Measurements from ENCODE around the gene ZNF525. TPM values are rescaled to one million over a fixed set of nuclear protein-coding genes. Genes with fewer than 3 reads are reported as not detected.
"Not testable (repeated sequence)": the region's sequence is repeated elsewhere in the genome, so short reads cannot be mapped to it uniquely, and the experiment has no call there.

Gene ZNF525
- total RNA-seq, 1 donor from 2014 or later, result 31.8 TPM

- no peak overlapping the region for H3K27ac ChIP-seq
- H3K4me2 ChIP-seq, result peak overlapping the region; percentile 97
- no peak overlapping the region for H3K9ac ChIP-seq
- H3K27me3 Mint-ChIP-seq (ENCODE audit: insufficient read depth, low read depth), result no peaks in the 10 kb centered on the region
- no peak for TF ChIP-seq EZH2 (IDR thresholded peaks at IDR 0.05)
- H4K20me1 ChIP-seq (ENCODE audit: low read depth), result peaks cover 16% of the 10 kb centered on the region
- no peak overlapping the region for H3K27ac Mint-ChIP-seq
- H2AFZ ChIP-seq (replicated peaks), result no peak overlapping the region
- peaks cover 14% of the 10 kb centered on the region for H3K4me1 Mint-ChIP-seq
- H3K4me3 Mint-ChIP-seq, result peak overlapping the region; percentile 89
- no peak for DNase-seq (ENCODE audit: low spot score)
- H3K9me3 ChIP-seq (ENCODE audit: low read depth), result no peaks in the 10 kb centered on the region
- H3K79me2 ChIP-seq (ENCODE audit: low read depth), result peaks cover 11% of the 10 kb centered on the region
- H3F3A ChIP-seq (ENCODE audit: low read depth), result peaks cover 14% of the 10 kb centered on the region
- H3K4me3 ChIP-seq, result peak overlapping the region; percentile 92
- peaks cover 12% of the 10 kb centered on the region for H3K9me3 Mint-ChIP-seq
- H3K36me3 Mint-ChIP-seq, result peaks cover 20% of the 10 kb centered on the region
- H3K4me1 ChIP-seq, result peaks cover 6% of the 10 kb centered on the region
- no peaks in the 10 kb centered on the region for H3K36me3 ChIP-seq
- no peaks in the 10 kb centered on the region for H3K27me3 ChIP-seq
These were observed 31.0 kb downstream of the ZNF525 start for GRCh38 chr19:53396525-53396868.

DNA sequence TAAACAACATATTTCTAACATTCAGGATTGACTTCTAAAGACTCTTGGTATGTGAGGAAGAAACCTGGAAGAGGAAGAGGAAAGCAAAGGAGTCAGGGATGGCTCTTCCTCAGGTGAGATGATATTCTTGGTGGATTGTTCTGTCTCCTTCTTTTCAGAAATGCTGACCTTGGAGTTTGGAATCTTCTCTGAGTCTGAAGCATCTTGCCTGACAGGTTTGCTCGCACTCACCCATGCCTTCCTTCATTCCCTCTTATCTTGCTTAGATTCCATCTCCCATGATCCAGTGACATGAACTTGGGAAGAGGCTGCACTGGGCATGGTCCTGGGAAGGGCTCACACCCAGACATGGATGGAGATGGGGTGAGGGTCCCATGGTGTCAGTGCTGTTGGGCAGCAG is 32.4 kb downstream of the ZNF525 start:
- H3K36me3 Mint-ChIP-seq, result peaks cover 29% of the 10 kb centered on the region
- Histone ChIP-seq H4K20me1 (ENCODE audit: low read depth) (peaks cover 16% of the 10 kb centered on the region), H3K79me2 (ENCODE audit: low read depth) (peaks cover 11% of the 10 kb centered on the region), H3F3A (ENCODE audit: low read depth) (peaks cover 14% of the 10 kb centered on the region)
- not testable (repeated sequence) for H2AFZ ChIP-seq (replicated peaks); H3K4me3 ChIP-seq; H3K4me3 Mint-ChIP-seq; H3K9me3 ChIP-seq (ENCODE audit: low read depth); H3K4me2 ChIP-seq; H3K27ac ChIP-seq; H3K27me3 Mint-ChIP-seq (ENCODE audit: insufficient read depth, low read depth); H3K27me3 ChIP-seq; H3K27ac Mint-ChIP-seq; H3K36me3 ChIP-seq; H3K4me1 ChIP-seq; H3K9ac ChIP-seq; DNase-seq (ENCODE audit: low spot score)
- peaks cover 14% of the 10 kb centered on the region for H3K9me3 Mint-ChIP-seq
- H3K4me1 Mint-ChIP-seq, result peaks cover 14% of the 10 kb centered on the region

DNA sequence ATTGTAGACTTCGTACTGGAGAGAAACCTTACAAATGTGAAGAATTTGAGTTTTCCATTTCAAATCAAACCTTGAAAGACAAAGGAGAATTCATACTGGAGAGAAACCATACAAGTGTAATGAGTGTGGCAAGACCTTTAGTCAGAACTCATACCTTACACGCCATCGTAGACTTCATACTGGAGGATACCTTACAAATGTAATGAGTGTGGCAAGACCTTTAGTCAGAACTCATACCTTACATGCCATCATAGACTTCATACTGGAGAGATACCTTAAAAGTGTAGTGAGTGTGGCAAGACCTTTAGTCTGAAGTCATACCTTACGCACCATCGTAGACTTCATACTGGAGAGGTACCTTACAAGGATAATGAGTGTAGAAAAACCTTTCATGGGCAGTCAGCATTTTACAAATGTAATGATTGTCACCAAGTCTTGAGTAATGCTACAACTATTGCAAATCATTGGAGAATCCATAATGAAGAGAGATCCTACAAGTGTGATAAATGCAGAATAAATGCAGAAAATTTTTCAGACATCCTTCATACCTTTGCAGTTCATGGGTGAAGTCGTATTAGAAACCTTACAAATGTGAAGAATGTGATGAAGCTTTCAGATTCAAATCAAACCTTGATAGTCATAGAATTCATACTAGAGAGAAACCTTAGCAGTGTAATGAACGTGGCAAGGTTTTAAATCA is 44.1 kb downstream of the ZNF525 start:
- H3K9me3 Mint-ChIP-seq, result peaks cover 70% of the 10 kb centered on the region
- peaks cover 69% of the 10 kb centered on the region for H3K36me3 Mint-ChIP-seq
- Histone ChIP-seq H3K9me3 (ENCODE audit: low read depth) (peaks cover 36% of the 10 kb centered on the region), H3K9ac (no peak overlapping the region), H3K4me2 (no peak overlapping the region), H3K27me3 (no peaks in the 10 kb centered on the region), H3F3A (ENCODE audit: low read depth) (no peaks in the 10 kb centered on the region), H4K20me1 (ENCODE audit: low read depth) (no peaks in the 10 kb centered on the region), H3K27ac (no peak overlapping the region), H3K4me1 (no peaks in the 10 kb centered on the region), H3K4me3 (no peak overlapping the region), H2AFZ (replicated peaks) (no peak overlapping the region), H3K79me2 (ENCODE audit: low read depth) (no peaks in the 10 kb centered on the region), H3K36me3 (peaks cover 19% of the 10 kb centered on the region)
- no peak for DNase-seq (ENCODE audit: low spot score)
- H3K27ac Mint-ChIP-seq, result no peak overlapping the region
- no peak for TF ChIP-seq EZH2phosphoT487 (IDR thresholded peaks at IDR 0.05)
- TF ChIP-seq, protein P1, sequence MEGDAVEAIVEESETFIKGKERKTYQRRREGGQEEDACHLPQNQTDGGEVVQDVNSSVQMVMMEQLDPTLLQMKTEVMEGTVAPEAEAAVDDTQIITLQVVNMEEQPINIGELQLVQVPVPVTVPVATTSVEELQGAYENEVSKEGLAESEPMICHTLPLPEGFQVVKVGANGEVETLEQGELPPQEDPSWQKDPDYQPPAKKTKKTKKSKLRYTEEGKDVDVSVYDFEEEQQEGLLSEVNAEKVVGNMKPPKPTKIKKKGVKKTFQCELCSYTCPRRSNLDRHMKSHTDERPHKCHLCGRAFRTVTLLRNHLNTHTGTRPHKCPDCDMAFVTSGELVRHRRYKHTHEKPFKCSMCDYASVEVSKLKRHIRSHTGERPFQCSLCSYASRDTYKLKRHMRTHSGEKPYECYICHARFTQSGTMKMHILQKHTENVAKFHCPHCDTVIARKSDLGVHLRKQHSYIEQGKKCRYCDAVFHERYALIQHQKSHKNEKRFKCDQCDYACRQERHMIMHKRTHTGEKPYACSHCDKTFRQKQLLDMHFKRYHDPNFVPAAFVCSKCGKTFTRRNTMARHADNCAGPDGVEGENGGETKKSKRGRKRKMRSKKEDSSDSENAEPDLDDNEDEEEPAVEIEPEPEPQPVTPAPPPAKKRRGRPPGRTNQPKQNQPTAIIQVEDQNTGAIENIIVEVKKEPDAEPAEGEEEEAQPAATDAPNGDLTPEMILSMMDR (IDR thresholded peaks at IDR 0.05), result no peak
- TF ChIP-seq EZH2 (IDR thresholded peaks at IDR 0.05), result no peak
- no peaks in the 10 kb centered on the region for H3K4me1 Mint-ChIP-seq
- peaks cover 6% of the 10 kb centered on the region for H3K27me3 Mint-ChIP-seq (ENCODE audit: insufficient read depth, low read depth)
- H3K4me3 Mint-ChIP-seq, result no peak overlapping the region

DNA sequence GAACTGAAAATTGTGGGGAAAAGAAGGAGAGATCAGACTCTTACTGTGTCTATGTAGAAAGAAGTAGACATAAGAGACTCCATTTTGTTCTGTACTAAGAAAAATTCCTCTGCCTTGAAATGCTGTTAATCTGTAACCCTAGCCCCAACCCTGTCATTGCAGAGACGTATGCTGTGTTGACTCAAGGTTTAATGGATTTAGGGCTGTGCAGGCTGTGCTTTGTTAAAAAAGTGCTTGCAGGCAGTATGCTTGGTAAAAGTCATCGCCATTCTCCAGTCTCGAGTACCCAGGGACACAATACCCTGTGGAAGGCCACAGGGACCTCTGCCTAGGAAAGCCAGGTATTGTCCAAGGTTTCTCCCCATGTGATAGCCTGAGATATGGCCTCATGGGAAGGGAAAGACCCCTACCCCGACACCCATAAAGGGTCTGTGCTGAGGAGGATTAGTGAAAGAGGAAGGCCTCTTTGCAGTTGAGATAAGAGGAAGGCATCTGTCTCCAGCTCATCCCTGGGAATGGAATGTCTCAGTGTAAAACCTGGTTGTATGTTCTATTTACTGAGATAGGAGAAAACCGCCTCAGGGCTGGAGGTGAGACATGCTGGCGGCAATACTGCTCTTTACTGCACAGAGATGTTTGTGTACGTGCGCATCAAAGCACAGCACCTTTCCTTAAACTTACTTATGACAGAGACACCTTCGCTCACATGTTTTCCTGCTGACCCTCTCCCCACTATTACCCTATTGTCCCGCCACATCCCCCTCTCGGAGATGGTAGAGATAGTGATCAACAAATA is 55.2 kb downstream of the ZNF525 start:
- not testable (repeated sequence) for H3K4me1 ChIP-seq; H3K4me2 ChIP-seq; H3K9ac ChIP-seq; H3K27ac ChIP-seq; H2AFZ ChIP-seq (replicated peaks); H3K27ac Mint-ChIP-seq; H3K27me3 Mint-ChIP-seq (ENCODE audit: insufficient read depth, low read depth); H3K79me2 ChIP-seq (ENCODE audit: low read depth); H3K4me3 ChIP-seq; H3K9me3 ChIP-seq (ENCODE audit: low read depth); H3K4me3 Mint-ChIP-seq; DNase-seq (ENCODE audit: low spot score); H3K27me3 ChIP-seq; H4K20me1 ChIP-seq (ENCODE audit: low read depth); H3F3A ChIP-seq (ENCODE audit: low read depth); H3K4me1 Mint-ChIP-seq; H3K36me3 Mint-ChIP-seq; H3K36me3 ChIP-seq
- peaks cover 13% of the 10 kb centered on the region for H3K9me3 Mint-ChIP-seq
